HS-27A (cell line): ENCODE measurements around the gene CLIC3.
"Not testable (repeated sequence)": the region's sequence is repeated elsewhere in the genome, so short reads cannot be mapped to it uniquely, and the experiment has no call there.

Source experiments
- DNase-seq: peaks from one replicate; pipeline ENCODE4 v3.0.0-alpha.2; 2012; ENCODE audit warnings: low read depth, missing footprints

The CLIC3 gene, protein sequence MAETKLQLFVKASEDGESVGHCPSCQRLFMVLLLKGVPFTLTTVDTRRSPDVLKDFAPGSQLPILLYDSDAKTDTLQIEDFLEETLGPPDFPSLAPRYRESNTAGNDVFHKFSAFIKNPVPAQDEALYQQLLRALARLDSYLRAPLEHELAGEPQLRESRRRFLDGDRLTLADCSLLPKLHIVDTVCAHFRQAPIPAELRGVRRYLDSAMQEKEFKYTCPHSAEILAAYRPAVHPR

DNA sequence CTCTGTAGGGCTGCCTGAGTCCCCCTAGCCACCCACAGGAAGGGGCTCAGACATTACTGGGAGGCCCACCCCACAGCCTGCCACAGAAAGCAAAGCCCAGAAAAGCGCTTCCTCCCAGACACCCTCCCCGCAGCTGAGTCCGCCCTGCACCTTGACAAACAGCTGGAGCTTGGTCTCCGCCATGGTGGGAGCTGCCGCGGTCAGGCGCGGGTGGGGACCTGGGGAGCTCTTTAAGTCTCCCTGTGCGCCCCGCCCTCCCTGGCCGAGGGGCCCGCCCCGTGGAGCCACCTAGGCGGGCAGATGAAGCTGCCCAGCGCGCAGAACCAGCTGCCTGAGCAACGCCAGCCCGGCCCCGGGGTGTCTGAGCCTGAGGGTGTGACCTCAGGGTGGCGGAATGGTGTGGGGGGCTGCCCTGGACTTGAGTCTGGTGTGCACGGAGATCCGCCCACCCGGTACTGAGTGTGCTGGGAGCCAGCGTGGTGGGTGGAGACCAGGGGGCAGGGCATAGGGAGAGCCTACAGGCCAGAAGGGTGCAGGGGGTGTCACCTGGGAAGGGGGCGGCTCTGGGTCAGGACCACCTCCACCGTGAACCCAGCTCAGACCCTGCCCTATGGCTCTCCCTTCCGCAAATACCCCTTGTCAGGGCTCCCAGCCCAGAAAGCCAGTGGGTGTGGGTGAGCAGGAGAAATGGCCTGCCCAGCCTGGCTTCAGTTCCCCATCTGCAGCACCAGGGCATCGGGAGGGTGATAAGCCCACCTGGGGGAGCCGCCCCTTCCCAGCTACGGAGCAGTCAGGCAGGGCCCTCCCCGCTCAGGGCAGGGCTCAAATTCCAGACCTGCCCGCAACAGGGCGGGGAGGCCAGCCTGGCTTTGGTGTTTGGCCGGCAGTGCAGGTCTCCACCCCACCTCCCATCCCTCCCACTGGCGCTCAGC lies at the start of gene CLIC3:
TSS of gene CLIC3 (minus strand) at position 208 of the 932 bp plus-strand sequence. CDS start at position 183, 25 bp downstream.
- DNase-seq: no peak

DNA sequence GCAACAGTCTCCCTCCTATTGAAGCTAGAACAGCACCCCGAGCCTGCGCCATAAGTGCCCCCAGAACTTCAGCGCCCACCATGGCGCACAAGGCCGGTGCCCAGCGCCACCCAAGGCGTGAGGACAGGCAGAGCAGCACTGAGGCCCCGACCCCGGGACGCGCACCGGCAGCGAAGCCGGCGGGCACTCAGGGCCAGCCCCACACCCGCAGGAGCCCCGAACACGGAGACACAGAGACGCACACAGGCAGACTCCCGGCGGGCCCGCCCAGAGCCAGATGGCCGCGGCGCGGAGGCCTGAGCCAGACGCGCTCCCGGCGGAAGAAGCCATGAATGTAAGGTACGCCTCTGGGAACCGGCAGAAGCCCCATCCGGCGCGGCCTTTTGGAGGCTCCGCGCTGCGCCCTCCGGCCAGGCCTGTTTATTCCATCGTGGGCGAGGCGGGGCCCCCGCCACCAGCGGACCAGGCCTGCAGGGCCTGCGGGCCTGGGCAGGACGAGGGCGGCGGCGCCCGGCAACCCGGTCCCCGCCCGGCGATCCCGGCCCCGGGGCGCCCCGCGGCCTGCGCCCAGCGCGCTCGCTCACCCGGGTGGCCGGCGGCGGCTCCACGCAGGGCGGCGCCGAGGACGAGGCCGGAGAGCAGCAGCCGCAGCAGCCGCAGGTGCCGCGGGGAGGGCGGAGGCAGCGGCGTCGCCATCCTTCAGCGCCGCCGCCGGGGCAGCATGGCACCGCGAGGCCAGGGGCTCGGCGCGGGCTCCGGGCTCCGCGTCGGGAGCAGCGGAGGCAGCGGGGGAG lies 49.1 kb upstream of the CLIC3 start:
- DNase-seq: no peak

DNA sequence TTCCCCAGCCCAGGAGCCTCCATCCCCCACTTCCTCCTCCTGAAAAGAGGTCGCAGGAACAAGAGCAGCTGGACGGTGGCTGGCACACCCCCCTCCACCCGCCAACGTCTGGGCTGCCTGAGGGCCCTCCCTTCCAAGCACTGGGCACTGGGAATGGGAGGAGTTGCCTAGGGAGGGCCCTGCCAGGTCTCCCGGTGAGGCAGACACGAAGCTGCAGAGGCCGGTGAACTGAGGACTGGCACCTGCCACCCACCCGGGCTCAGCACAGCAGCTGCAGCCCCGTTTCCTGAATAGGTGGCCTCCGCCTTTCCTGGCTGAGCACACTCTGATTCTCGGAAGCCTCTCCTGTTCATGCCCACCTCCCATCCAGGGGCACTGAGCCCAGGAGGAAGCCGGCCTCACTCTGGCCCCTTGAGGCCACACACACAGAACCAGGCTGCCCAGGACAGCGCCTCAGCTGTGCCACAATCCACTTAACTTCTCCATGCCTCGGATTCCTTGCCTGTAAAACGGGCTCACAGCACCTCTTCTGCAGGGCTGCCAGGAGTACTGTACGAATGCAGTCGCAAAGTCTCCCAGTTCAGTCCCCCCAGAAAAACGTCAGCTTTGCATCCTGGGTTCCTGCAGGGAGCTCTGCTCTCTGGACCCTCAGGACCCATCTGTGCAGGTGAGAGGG lies 48.3 kb upstream of the CLIC3 start:
- DNase-seq: no peak

DNA sequence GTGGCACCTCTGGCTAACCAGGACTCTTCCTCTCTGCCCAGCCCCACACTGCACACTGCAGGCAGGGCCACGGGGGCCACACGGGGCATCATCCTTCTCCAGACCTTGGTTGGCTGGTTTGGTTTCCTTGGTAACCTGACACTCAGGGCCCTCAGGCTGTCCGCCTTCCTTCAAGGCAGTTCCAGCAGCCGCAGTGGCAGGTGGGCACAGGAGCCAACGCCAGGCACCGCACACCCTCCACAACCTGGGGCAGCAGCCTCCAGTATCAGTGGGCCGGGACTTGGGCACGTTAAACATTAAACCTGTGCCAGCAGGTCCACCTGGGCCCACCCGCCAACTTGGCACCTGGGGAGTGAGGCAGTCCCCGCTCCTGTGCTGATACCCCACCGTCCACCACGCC lies 47.7 kb upstream of the CLIC3 start:
- DNase-seq: no peak

DNA sequence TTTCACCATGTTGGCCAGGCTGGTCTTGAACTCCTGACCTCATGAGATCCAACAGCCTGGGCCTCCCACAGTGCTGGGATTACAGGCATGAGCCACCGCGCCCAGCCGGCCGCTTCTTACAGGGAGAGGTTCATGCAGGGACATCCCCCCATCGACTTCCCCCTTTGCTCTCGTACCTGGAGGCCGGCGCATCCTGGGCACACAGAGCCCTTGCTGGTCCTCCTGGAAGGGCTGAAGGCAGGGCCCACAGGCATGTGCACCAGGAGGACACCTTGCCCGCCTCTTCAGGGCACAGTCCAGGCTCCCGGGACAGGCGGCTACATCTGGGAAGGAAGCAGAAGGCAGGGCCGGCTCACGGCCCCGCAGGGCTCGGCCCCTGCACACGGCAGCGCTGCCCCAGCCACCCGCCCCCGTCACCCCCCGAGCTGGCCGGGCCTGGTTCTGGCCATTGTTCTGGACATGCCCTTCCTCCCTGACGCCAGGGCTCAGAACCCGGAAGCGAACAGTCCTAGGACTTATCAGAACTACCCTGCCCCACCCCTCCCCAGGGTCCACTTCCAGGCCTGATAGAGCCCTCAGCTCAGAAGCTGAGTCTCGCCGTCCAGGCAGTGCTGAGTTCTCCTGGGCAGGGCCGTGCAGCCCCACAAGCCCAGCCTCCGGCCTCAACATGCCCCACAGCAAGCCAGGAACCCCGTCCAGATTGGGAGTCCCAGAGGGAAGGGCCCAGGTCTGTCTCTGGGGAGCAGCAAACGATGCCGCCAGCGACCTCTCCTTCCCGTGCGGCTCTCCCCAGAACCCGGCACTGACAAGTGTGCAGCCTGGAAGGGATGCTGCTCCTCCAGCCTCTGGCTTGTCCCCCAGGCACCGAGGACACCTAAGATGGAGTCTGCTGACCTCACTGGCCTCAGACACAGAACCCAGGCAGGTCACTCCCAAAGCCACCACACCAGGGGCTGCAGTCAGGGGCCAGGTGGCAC lies 46.7 kb upstream of the CLIC3 start:
- no peak for DNase-seq

DNA sequence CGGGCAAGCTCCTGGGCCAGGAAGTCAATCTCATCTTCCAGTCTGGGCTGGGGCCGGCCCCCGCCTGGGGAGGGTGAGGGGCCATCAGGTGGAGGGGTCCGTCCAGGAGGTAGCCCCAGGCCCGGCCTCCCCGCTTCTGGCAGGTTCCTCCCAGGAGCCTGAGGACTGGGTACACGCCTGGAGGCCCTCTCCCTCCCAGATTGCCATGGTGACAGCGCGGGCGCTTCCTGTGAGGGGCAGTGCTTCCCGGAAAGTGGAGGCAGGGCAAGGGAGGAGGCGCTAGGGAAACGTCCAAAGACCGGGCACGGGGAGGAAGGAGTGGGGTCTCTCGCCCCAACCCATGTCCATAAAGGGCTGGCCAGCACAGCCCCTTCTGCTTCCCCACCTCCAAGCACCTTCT lies 44.8 kb upstream of the CLIC3 start:
- no peak for DNase-seq

DNA sequence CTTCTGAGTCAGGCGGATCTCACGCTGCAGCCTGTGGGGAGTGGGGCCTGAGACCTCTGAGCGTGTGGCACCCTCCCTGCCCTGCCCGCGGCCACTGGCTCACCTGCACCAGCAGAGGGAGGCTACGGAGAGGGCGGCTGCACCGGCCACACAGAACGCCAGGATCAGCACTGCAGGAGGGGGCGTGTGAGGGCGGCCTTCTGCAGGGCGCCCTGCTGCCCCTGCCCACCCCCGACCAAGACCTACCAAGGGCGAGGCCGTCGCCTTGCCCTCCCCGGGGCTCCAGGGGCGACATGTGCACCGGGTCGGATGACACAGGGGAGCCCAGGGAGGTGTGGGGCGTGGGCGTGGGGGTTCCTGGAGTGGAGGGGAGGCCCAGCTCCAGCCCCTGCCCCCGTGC lies 44.2 kb upstream of the CLIC3 start:
- no peak for DNase-seq

DNA sequence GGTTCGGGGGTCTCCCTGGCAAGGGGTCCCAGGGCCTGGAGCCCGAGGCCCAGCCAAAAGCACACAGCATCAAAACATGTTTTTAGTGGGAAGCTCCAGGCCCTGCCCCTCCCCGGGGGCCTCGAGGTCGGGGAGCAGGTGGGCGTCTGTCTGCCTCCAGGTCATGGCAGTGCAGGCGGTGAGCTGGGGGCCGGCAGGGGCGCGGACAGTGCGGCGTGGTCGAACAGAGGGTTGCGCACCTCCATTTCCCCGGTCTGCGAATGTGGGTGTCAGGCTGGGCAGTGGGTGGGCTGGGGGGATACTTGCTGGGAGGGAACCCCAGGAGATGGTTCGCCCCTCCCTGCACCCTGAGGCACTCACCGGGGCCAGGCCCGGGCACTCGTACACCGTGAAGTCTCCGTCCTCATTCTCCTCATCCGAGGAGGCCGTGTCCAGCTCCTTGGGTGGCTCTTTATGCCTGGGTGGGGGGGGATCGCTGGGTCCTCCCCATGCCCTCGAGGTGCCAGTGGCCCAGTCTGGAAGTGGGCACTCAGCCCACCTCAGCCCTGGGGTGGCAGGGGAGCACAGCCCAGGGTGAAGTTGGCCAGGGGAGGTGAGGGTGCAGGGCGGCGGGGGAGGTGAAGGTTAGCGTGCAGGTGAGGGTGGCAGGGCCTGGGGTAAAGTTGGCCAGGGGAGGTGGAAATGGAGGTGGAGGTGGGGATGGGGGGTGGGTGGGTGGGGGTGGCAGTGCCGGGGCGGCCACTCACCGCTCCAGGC lies 43.4 kb upstream of the CLIC3 start:
- no peak for DNase-seq

DNA sequence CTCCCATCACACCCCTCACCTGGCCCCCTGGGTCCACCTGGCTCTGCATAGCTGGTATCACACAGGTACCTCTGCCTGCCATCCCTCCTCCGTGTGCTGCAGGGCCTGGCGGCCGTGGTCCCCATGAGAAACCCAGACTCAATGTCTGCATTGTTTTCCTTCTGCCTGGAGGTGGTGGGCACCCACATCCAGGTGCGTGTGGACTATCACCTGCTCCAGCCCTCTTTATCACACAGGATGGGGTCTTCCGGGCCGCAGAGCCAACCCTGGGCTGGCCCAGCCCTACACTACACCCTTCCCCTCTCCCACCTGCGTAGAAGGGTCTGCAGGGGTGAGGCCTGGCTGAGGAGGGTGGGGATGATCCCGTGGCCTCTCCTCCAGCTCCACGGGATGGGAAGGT lies 42.5 kb upstream of the CLIC3 start:
- no peak for DNase-seq

DNA sequence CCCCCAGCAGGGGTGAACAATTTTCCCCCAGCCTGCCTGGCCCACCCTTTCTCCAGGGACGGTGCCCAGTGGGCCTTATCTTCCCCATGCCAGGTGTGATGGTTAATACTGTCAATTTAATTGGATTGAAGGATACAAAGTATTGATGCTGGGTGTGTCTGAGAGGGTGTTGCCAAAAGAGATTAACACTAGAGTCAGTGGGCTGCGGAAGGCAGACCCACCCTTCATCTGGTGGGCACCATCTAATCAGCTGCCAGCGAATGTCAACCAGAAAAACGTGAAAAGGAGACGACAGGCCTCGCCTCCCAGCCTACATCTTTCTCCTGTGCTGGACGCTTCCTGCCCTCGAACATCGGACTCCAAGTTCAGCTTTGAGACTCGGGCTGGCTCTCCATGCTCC lies 41.1 kb upstream of the CLIC3 start:
- DNase-seq: no peak

DNA sequence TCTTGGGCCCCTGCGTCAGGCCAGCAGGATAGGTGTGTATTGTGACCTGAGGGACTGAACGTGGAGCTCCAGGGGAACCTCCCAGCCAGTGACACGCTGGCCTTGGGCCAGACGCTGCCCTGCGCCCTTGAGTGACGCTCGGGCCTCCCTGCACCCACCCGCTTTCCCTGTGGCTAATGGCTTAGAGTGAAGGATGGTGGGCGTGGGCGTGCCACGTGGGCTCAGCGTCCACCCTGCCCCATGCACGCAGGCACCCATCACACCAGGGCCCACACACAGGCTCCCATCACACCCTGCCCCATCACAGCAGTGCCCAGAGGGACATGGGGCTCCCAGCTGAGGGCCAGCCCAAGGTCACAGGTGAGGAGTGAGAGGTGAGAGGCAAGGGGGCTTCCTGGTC lies 40.7 kb upstream of the CLIC3 start:
- no peak for DNase-seq

DNA sequence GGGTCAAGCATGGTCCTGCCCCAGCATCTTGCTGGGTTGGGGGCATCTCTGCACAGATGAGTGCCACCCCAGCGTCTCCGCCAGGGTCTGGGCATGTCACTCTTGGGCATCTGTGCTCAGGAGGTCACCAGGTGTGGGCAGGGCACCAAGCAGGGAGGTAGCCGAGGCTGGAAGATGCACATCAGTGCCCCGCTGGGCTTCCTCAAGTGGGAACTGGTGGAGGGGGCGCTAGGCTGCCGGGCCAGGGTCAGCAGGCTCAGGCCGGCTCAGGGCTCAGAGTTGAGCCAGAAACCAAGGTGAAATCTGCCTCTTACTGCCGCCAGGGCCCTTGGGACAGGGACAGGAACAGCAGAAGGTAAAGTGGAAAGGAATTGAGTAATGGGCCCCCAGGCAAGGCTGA lies 39.6 kb upstream of the CLIC3 start:
- DNase-seq: no peak

DNA sequence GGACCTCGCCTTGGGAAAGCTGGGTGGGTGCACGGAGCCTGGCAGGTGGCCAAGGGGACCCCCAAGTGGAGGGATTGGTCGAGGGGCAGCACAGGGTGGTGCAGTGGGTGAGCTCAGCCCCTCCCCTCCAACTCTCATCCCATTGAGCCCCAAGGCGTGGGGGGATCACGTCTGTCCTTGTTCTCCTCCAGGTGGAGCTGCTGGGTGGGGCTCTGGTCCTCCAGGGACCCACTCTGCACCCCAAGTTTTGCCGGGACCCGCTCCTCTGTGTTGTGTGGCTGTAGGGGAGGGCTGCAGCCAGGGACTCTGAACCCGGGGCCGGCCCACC lies 39.1 kb upstream of the CLIC3 start:
- DNase-seq: no peak

DNA sequence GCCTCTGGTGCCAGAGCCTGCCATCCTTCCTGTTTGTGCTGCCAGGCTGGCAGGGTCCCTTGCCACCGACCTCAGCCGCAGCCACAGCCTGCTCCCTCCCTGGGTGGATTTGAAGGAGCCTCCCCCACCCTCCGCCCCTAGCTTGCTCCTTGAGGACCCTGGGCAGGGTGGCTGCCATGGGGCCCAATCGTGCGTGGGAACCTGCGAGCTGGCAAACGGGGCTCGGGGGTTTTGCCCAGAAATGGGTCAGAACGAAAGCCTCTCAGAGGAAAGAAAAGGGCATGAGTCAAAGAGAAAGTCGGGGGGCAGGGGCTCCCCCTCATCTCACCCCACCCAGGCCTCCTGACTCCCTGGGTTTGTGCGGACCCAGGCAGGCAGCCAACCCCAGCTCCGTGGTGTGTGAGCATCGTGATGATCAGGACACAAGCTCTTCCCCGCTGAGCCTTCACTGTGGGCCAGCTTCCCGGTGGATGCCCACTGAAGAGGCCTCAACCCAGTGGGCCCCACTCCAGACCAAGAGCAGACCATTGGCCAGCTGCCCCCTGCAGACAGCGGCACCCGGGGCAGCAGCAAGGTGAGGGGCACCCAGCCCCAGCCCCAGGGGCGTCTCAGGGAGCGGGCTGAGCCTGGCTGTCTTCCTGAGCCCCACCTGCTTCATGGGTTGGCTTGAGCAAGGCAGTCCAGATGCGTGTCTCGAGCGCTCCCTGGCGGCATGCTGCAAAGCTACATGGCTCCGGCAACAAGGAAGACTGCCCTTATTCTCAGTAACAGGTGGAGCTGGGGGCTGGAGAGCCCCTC lies 38.5 kb upstream of the CLIC3 start:
- DNase-seq: no peak

DNA sequence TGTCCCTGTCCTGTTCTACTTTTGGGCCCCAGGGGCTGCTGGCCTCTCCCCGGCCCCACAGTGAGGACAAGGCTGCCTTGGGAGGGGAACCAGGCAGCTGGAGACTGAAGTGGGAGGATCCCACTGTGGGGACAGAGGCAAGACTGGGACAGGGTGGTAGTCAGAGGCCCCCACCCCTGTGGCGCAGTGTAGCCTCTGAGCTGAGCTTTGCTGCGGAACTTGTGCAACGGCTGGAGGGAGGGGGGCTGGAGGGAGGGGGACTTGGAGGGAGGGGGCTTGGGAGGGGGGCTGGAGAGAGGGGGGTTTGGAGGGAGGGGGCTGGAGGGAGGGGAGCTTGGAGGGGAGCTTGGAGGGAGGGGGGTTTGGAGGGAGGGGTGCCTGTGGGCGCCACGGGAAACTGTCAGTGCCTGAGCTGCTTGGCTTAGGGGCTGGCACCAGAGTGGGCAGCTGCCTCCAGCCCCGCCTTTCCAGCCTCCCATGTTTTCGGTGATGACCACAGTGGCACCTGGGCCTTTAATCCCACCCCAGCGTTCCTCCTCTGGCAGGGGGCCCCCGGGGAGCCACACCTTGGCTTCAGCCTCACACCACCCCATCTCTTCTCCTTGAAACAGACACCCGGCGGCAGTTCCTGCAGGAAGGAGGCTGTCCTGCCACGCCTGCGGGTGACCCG lies 37.8 kb upstream of the CLIC3 start:
- DNase-seq: no peak

DNA sequence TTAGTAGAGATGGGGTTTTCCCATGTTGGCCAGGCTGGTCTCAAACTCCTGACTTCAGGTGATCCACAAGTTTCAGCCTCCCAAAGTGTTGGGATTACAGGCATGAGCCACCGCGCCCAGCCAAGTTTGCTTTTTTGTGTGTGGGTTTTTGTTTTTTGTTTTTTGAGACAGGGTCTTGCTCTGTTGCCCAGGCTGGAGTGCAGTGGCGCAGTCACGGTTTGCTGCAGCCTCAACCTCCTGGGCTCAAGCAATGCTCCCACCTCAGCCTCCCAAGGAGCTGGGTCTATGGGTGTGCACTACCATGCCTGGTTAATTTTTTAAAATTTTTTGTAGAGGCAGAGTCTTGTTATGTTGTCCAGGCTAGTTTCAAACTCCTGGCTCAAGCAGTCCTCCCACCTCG lies 37.1 kb upstream of the CLIC3 start:
- not testable (repeated sequence) for DNase-seq

DNA sequence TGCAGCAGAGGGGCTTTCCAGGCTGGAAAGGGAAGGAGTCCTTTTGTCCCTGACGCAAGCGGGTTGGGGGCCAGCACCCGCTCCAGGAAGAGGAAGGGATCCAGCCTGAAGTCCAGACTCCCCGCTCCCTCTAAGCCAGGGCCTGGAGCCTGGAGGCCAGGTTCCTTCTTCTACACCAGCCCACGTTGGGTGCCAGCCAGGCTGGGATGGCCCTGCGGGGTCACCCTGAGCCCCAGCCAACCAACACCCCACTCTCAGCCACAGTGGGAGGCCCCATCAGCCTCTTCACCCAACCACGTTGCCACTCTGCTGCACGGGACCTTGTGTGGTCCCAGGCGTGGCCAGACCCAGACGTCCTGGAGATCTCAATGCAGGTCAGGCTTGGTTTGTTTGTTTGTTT lies 36.5 kb upstream of the CLIC3 start:
- DNase-seq: no peak

DNA sequence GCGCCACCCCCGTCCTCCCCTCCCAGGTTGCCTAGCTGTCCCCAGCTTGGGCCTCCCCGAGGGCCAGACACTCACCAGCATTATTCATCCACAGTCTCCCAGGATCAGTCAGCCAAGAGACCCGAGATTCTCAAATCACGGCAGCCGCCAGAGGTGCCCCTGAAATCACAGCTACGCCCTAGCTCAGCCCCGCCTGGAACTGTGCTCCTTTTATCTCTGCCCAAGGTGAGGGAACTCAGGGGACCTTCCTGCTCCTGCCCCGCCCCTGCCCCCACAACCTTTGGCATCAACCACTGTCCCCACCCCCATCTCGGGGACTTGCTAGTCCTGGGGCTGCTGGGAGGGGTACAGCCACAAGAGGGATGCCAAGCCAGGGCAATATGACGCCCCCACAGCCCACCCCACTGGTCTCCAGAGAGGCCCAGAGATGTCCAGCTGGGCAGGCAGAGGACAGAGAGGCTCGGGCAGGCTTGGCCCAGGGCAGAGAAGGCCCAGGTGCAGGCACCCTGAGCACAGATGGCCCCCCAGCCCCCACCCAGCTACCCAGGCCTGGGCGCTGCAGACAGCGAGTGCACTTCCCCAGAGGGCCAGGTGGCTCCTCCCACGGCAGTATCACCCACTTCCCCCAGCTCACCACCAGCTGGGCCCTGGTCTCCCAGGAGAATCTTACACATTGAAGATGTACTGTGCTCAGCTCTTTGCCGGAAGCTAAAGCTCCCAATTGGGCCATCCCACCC lies 35.7 kb upstream of the CLIC3 start, which contains the start of gene FUT7:
TSS of gene FUT7 (minus strand) at position 185 of the 737 bp plus-strand sequence. CDS start at position 88, 97 bp downstream.
- DNase-seq: no peak
